ENCODE data around the gene SYNDIG1.

Gene SYNDIG1

GRCh38 chr20:24448170-24448569 is 21.3 kb upstream of the SYNDIG1 start:
- DNase-seq, result no peak

GRCh38 chr20:24449026-24449720 is 20.3 kb upstream of the SYNDIG1 start:
- no peak for DNase-seq

- no peak for DNase-seq
Measured at GRCh38 chr20:24450177-24450576, 19.3 kb upstream of the SYNDIG1 start.

GRCh38 chr20:24450624-24451376 is 18.6 kb upstream of the SYNDIG1 start:
- no peak for DNase-seq

GRCh38 chr20:24451428-24451827 is 18.0 kb upstream of the SYNDIG1 start:
- no peak for DNase-seq

- DNase-seq, result no peak
Measured at GRCh38 chr20:24452016-24452415, 17.4 kb upstream of the SYNDIG1 start.

- DNase-seq, result no peak
Measured at GRCh38 chr20:24452498-24453127, 16.8 kb upstream of the SYNDIG1 start.

- DNase-seq, result no peak
Measured at GRCh38 chr20:24453869-24454268, 15.6 kb upstream of the SYNDIG1 start.

- no peak for DNase-seq
Measured at GRCh38 chr20:24455081-24455480, 14.3 kb upstream of the SYNDIG1 start.

GRCh38 chr20:24456398-24456781 is 13.0 kb upstream of the SYNDIG1 start:
- no peak for DNase-seq

GRCh38 chr20:24458436-24458835 is 11.0 kb upstream of the SYNDIG1 start:
- no peak for DNase-seq

GRCh38 chr20:24459733-24460132 is 9.7 kb upstream of the SYNDIG1 start:
- DNase-seq, result no peak

GRCh38 chr20:24460712-24461111 is 8.7 kb upstream of the SYNDIG1 start:
- no peak for DNase-seq

- no peak for DNase-seq
Measured at GRCh38 chr20:24461848-24462247, 7.6 kb upstream of the SYNDIG1 start.

GRCh38 chr20:24462460-24463010 is 6.9 kb upstream of the SYNDIG1 start:
- DNase-seq, result no peak

- no peak for DNase-seq
Measured at GRCh38 chr20:24465159-24465558, 4.3 kb upstream of the SYNDIG1 start.

- DNase-seq, result no peak
Measured at GRCh38 chr20:24465730-24466129, 3.7 kb upstream of the SYNDIG1 start.

GRCh38 chr20:24468401-24469115 is 871 bp upstream of the SYNDIG1 start:
- DNase-seq, result no peak

- DNase-seq, result peak in 1 of 2 donors; percentile 8
Measured at GRCh38 chr20:24469894-24470745, 691 bp downstream of the SYNDIG1 start.

GRCh38 chr20:24470746-24471582 is 1.5 kb downstream of the SYNDIG1 start:
- DNase-seq, result no peak

- no peak for DNase-seq
Measured at GRCh38 chr20:24472426-24472825, 3.0 kb downstream of the SYNDIG1 start.
